Astrocyte (in vitro differentiated cells and primary cell): ENCODE data around the gene RFX1. TPM values are rescaled to one million over a fixed set of nuclear protein-coding genes. Genes with fewer than 3 reads are reported as not detected.

Experiments used
- DNase-seq: peaks from one replicate; pipeline ENCODE4 v3.0.0-alpha.2; 2010; ENCODE audit warnings: low read depth
- FAIRE-seq: peaks from 2 replicates; lab custom pipeline; 2011; peaks lifted over from hg19 to GRCh38; lab: Jason Lieb, UNC
- H2AFZ ChIP-seq: 2 replicates; pipeline ENCODE4 v1.6.0; 2012; ENCODE audit warnings: low read depth, low read length, inconsistent platforms
- H3K27ac ChIP-seq: 2 replicates; pipeline ENCODE4 v1.5.1; 2011; ENCODE audit warnings: low read depth, low read length, inconsistent platforms
- H3K27me3 ChIP-seq: 2 replicates; pipeline ENCODE4 v1.6.0; 2011; ENCODE audit warnings: low read length, inconsistent platforms; ENCODE audit not compliant: insufficient read depth
- H3K36me3 ChIP-seq: 2 replicates; pipeline ENCODE4 v1.5.1; 2011; ENCODE audit warnings: low read length, inconsistent platforms; ENCODE audit not compliant: insufficient read depth
- H3K4me1 ChIP-seq: 2 replicates; pipeline ENCODE4 v1.5.1; 2011; ENCODE audit warnings: low read length, inconsistent platforms; ENCODE audit not compliant: insufficient read depth
- H3K4me2 ChIP-seq: 2 replicates; pipeline ENCODE4 v1.6.0; 2012; ENCODE audit warnings: low read length, inconsistent platforms
- H3K4me3 ChIP-seq: 2 replicates; pipeline ENCODE4 v1.5.1; 2011; ENCODE audit warnings: low read depth, mild to moderate bottlenecking, low read length, inconsistent platforms; ENCODE audit not compliant: insufficient read depth
- H3K79me2 ChIP-seq: 2 replicates; pipeline ENCODE4 v1.6.0; 2012; ENCODE audit warnings: mild to moderate bottlenecking, low read length, inconsistent platforms; ENCODE audit not compliant: insufficient read depth
- H3K9ac ChIP-seq: 2 replicates; pipeline ENCODE4 v1.6.0; 2012; ENCODE audit warnings: mild to moderate bottlenecking, low read length, inconsistent platforms
- H3K9me3 ChIP-seq: 2 replicates; pipeline ENCODE4 v1.5.1; 2012; ENCODE audit warnings: low read depth, mild to moderate bottlenecking, low read length, inconsistent platforms; ENCODE audit not compliant: insufficient read depth
- H4K20me1 ChIP-seq: 2 replicates; pipeline ENCODE4 v1.6.0; 2012; ENCODE audit warnings: low read length, inconsistent platforms; ENCODE audit not compliant: insufficient read depth
- H3K27ac Mint-ChIP-seq: one replicate; pipeline ENCODE4 v1.8.0; 2021; ENCODE audit warnings: mild to moderate bottlenecking, mixed read lengths; ENCODE audit not compliant: unreplicated experiment
- H3K27me3 Mint-ChIP-seq: one replicate; pipeline ENCODE4 v1.8.0; 2021; ENCODE audit warnings: low read depth, mixed read lengths; ENCODE audit not compliant: unreplicated experiment
- H3K36me3 Mint-ChIP-seq: one replicate; pipeline ENCODE4 v1.8.0; 2021; ENCODE audit warnings: low read depth, mixed read lengths; ENCODE audit not compliant: unreplicated experiment
- H3K4me1 Mint-ChIP-seq: one replicate; pipeline ENCODE4 v1.8.0; 2021; ENCODE audit warnings: low read depth, mixed read lengths; ENCODE audit not compliant: unreplicated experiment
- H3K4me3 Mint-ChIP-seq: one replicate; pipeline ENCODE4 v1.8.0; 2021; ENCODE audit warnings: mild to moderate bottlenecking, moderate library complexity, mixed read lengths; ENCODE audit not compliant: unreplicated experiment
- H3K9me3 Mint-ChIP-seq: one replicate; pipeline ENCODE4 v1.8.0; 2021; ENCODE audit warnings: mild to moderate bottlenecking, mixed read lengths; ENCODE audit not compliant: unreplicated experiment
- EZH2 ChIP-seq: IDR thresholded peaks from 2 replicates; pipeline ENCODE4 v1.6.1; 2012; ENCODE audit warnings: mild to moderate bottlenecking, low read length, inconsistent platforms; ENCODE audit not compliant: insufficient read depth
- total RNA-seq: library from RNA; stranded (reverse); gene quantifications from 2 replicates; pipeline ENCODE4 v1.2.1, GENCODE V29; 2021
- TF ChIP-seq, protein P1 (sequence below): IDR thresholded peaks from 2 replicates; pipeline ENCODE4 v1.5.1; 2011; ENCODE audit warnings: low read depth, mild to moderate bottlenecking, inconsistent platforms, low read length, moderate library complexity; ENCODE audit not compliant: insufficient read depth

Gene RFX1
- total RNA-seq, 1 donor from 2014 or later = 11.8 TPM

DNA sequence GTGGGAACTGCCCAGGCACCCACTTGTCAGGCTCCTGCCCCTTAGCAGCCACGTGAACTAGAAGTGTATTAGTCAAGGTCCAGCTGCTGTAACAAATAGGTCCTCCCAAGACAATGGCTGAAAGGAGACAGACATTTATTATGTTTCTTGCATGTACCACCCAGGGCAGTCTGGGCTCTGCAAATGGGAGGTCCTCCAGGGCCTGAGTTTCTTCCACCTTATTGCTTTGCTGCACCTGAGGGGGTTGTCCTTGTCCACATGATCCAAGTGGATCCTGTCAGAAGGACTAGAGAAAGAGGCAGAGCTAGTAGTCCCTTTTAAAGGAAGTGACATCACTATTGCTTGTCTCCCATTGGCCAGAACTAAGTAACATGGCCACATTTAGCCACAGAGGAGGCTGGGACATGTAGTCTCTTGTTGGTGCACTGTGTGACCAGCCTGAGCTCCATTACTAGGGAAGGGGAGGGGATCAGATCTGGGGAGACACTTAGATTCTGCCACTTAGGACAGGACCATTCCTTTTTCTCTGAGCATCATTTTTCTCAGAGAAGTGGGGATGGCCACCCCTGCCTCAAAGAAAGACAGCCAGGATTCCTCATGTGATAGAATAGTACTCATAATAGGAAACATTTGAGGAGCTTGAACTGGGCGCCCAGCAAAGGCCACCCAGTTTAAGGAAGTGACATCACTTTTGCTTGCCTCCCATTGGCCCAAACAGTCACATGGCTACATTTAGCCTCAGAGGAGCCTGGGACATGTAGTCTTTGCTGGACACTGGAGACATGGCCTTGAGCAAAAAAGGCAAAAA lies 85.0 kb downstream of the RFX1 start:
- Mint-ChIP-seq H3K36me3 (peaks cover 33% of the 10 kb centered on the region), H3K27me3 (no peaks in the 10 kb centered on the region), H3K4me1 (no peaks in the 10 kb centered on the region), H3K27ac (no peak overlapping the region), H3K9me3 (no peaks in the 10 kb centered on the region), H3K4me3 (no peak overlapping the region)
- no peaks in the 10 kb centered on the region for H4K20me1 ChIP-seq
- TF ChIP-seq EZH2 = no peak
- TF ChIP-seq, protein P1, sequence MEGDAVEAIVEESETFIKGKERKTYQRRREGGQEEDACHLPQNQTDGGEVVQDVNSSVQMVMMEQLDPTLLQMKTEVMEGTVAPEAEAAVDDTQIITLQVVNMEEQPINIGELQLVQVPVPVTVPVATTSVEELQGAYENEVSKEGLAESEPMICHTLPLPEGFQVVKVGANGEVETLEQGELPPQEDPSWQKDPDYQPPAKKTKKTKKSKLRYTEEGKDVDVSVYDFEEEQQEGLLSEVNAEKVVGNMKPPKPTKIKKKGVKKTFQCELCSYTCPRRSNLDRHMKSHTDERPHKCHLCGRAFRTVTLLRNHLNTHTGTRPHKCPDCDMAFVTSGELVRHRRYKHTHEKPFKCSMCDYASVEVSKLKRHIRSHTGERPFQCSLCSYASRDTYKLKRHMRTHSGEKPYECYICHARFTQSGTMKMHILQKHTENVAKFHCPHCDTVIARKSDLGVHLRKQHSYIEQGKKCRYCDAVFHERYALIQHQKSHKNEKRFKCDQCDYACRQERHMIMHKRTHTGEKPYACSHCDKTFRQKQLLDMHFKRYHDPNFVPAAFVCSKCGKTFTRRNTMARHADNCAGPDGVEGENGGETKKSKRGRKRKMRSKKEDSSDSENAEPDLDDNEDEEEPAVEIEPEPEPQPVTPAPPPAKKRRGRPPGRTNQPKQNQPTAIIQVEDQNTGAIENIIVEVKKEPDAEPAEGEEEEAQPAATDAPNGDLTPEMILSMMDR = no peak
- H2AFZ ChIP-seq = no peak overlapping the region
- no peaks in the 10 kb centered on the region for H3K27me3 ChIP-seq
- FAIRE-seq = peak; percentile 5
- no peaks in the 10 kb centered on the region for H3K4me1 ChIP-seq
- no peak overlapping the region for H3K27ac ChIP-seq
- H3K36me3 ChIP-seq = peaks cover 3% of the 10 kb centered on the region
- H3K9me3 ChIP-seq = peaks cover 7% of the 10 kb centered on the region
- DNase-seq = peak; percentile 41
- H3K79me2 ChIP-seq = no peaks in the 10 kb centered on the region
- H3K9ac ChIP-seq = no peak overlapping the region
- H3K4me2 ChIP-seq = no peak overlapping the region
- no peak overlapping the region for H3K4me3 ChIP-seq

DNA sequence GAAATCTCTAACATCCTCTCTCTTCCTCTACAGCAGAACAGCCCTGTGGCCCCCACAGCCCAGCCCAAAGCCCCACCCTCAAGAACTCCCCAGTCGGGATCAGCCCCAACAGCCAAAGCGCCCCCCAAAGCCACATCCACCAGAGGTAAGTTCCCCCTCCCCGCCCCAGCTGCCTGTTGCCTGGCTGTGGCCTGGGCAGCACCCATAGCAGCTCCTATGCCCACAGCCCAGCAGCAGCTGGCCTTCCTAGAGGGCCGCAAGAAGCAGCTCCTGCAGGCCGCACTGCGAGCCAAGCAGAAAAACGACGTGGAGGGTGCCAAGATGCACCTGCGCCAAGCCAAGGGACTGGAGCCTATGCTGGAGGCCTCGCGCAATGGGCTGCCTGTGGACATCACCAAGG lies 85.6 kb downstream of the RFX1 start:
- Histone ChIP-seq H3K9me3 (peaks cover 7% of the 10 kb centered on the region), H2AFZ (no peak overlapping the region), H3K4me3 (no peak overlapping the region), H3K4me1 (no peaks in the 10 kb centered on the region), H4K20me1 (no peaks in the 10 kb centered on the region), H3K27ac (no peak overlapping the region), H3K9ac (no peak overlapping the region), H3K27me3 (no peaks in the 10 kb centered on the region), H3K36me3 (peaks cover 3% of the 10 kb centered on the region), H3K4me2 (no peak overlapping the region), H3K79me2 (no peaks in the 10 kb centered on the region)
- FAIRE-seq (no peak), DNase-seq (no peak)
- H3K9me3 Mint-ChIP-seq = no peaks in the 10 kb centered on the region
- H3K27me3 Mint-ChIP-seq = no peaks in the 10 kb centered on the region
- H3K4me3 Mint-ChIP-seq = no peak overlapping the region
- H3K27ac Mint-ChIP-seq = no peak overlapping the region
- no peak for TF ChIP-seq EZH2
- TF ChIP-seq, protein P1 = no peak
- no peaks in the 10 kb centered on the region for H3K4me1 Mint-ChIP-seq
- peaks cover 33% of the 10 kb centered on the region for H3K36me3 Mint-ChIP-seq
